NK-92 treated with Interleukin-12 subunit alpha and Interleukin-12 subunit beta, amount 100 ng/mL, for 24 hours (cell line): ENCODE data around the gene CERS1.

Source experiments
- DNase-seq: peaks from one replicate; lab custom pipeline; 2025; lab: John Stamatoyannopoulos, UW

The CERS1 gene

DNA sequence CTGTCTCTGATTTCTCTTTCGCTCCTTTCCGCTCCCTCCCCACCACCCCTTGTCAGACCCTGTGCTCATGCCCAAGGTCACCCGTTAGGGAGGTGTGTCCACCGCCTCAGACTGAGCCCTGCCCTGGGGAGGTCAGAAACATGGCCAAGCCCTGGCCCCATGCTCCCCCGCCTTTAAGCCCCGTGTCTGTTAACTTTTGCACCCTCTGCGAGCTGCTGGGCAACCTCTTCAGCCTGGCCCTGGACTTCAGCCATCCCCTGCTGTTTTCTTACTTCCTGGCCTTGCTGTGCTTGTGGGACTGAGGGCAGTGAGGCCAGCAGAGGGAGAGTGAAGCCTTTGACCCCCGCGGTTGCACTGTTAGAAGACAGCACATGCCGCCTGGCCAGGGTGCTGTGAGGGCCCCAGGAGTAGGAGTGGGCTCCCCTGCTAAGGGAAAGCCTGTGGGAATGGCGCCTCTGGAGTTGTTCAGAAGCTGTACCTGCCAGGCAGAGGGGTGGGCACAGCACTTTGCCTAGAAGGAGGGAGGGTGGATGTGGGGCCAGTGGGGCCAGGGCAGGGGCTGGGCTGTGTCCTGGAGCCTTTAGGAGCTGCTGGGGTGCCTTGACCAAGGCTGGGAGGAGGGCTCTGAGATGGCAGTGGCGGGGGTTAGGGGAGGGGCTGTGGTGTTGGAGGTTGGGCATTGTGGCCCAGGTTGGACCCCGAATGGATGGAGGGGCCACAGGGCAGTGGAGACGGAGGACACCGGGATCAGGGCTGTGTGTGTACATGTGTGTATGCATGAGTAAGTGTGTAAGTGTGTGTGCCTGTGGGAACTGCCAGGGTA lies 56.3 kb downstream of the CERS1 start:
- no peak for DNase-seq

DNA sequence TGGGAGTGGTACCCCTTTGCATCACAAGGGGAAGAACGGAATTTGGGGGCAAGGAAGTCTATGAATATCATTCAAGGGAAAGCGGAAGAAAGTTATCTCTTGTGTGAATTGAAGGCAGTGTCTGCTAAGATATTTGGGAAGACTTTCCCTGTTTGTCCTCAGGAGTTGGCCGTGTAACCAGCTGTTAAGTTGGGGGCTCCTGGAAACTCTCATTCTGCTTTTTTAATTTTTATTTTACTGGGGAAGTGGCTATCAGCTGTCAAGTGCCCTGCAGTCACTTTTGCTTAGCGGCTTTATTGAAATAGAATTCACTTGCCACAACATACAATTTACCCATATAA lies 61.3 kb downstream of the CERS1 start:
- DNase-seq = no peak

DNA sequence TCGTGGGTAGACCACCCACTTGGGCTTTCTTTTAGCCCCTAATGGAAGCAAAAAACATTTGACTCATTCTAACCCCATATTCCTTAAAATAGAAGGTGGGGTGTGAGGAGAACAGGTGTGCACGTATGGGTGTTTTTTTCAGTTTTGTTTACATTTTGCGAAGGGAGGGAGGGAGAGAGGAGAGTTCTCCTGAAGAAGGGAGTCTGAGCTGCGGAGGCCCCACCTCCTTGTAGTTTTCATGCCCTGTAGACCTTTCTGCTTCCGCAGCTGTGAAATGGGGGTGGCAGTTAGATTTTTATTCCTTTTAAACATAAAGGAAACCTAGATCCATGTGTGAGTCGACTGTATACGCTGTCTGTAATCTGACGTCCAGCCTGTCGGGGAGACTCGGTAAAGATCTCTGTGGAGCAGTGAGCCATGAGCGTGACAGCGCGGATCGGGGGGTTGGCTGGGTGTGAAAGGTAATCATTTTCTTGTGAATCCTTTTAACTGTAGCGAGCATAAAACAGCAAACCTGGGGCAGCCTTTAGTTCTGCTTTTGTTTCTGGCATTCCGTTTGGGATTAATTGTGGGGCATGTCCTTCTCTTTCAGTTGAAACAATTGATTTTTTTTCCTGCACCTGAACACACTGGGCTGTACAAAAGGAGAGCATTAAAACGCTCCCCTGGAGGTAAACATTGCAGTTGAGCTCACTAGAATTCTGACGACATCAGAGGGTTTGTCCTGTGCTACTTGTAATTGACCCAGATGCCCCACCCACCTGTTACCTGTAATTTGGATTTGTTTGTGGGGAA lies 61.9 kb downstream of the CERS1 start:
- DNase-seq = no peak

DNA sequence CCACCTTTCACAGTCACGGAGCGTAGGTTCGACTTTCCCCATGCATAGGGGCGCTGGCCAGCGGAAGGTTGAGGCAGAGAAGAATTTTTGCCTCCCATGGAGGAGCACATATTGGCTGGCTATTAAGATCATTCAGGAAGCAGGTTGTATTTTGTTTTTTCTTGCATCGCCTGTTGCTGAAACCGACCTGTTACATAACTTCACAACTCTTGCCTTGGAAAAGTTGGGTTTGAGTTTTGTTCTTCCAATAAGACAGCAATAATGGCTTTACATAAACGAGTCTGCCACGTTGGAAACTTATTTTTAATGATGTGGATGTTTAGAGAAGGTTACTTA lies 62.8 kb downstream of the CERS1 start:
- DNase-seq = no peak

DNA sequence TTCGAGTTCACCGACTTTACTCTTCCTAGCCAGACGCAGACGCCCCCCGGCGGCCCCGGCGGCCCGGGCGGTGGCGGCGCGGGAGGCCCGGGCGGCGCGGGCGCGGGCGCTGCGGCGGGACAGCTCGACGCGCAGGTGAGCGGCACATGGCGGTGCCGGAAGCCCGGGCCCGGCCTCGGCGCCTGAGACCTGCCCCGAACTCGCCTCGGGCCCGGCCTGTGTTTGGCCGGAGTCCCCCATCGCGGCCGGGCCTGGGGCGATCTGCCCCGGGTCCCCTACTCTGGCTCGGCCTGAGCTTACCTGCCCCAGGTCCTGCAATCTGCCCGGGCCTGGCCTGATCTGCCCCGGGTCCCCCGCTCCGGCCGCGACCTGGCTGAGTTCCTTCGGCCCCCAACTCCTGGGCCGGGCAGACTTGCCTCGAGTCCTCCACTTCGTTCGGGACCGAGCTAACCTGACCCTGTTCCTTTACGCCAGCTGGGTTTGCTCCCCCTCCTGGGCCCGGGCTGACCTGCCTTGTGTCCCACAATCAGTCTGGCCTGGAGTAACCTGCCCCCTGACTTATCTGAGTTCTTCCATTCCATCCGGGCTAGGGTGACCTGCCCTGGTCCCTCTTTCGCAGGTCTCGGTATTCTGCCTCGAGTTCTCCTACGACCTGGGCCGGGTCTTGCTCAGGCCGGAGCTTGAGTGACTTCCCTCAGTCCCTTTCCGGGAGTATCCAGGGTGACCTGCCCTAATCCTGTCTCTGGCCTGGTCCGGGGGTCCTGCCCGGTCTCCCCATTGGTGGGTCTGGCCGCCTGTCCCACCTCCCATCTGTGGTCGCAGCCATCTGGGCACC lies 63.4 kb downstream of the CERS1 start:
- DNase-seq = peak; percentile 30

DNA sequence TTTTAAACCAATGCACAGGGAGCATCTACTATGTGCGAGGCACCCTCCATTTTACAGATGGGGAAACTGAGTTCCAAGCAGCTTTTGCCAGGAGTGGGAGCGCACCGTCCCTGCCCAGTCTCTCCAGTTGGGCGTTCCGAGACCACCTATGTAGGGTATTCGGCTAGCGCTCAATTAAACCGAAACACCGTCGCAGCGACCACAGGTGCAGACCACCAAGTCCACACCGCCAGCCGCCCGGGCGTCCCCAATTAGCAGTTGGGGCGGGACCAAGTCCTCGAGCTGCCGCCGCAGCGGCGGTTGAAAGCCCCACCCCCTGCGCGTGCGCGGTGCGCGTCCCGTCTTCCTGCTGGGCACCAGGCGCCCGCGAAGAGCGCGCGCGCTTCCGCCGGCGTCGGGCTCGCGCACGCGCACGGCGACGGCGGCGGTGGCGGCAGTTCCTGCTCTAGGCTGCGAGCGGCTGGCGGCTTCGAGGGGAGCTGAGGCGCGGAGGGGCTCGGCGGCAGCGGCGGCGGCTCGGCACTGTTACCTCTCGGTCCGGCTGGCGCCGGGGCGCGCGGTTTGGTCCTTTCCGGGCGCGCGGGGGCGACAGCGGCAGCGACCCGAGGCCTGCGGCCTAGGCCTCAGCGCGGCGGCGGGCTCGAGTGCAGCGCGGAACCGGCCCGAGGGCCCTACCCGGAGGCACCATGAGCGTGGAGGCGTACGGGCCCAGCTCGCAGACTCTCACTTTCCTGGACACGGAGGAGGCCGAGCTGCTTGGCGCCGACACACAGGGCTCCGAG lies 64.2 kb downstream of the CERS1 start, which contains the start of gene UPF1:
Gene UPF1, plus strand, starts transcription at position 436 of the 782 bp plus-strand sequence. Its CDS starts 251 bp downstream, at position 687.
- peak; percentile 95 for DNase-seq

DNA sequence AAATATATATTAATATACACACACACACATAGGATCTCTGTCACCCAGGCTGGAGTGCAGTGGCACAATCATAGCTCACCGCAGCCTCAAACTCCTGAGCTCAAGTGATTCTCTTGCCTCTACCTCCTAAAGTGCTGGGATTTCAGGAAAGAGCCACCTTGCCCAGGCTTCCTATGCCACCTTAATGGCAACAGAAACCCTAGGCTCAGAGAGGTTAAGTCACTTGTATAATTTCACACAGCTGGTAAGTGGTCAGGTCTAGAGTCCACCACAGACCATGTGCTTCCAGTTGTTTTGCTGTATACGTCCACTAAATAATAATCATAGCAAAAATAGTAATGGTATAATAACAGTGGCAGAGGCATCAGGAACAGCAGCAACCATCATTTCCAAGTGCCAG lies 65.5 kb downstream of the CERS1 start:
- no peak for DNase-seq

DNA sequence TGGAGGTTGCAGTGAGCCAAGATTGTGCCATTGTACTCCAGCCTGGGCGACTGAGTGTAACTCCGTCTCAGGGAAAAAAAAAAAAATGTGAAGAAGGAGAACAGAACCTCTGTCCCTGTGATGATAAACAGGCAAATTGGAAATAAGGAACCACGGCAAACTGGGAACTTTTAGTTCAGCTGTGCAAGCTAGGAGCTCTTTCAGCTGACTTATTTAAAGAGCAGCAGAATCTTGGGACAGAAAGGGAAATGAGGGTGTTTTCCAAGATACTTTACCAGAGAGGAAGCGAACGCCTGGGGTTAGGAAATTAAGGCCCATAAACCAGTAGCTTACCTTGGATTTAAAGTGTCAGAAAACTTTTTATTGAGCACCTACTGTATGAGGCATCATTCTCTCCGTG lies 67.2 kb downstream of the CERS1 start:
- no peak for DNase-seq
